GM19193 (cell line): ENCODE measurements around the gene ABCB6.

Source experiments
- POLR2A ChIP-seq: IDR thresholded peaks from 4 replicates; pipeline ENCODE4 v1.6.1; 2011; ENCODE audit not compliant: insufficient read depth, insufficient read length; ENCODE audit errors: extremely low read depth

ABCB6 gene

GRCh38 chr2:219172231-219173154 is 46.3 kb downstream of the ABCB6 start:
- TF ChIP-seq POLR2A: no peak

GRCh38 chr2:219171231-219171651 is 47.5 kb downstream of the ABCB6 start:
- TF ChIP-seq POLR2A: no peak

GRCh38 chr2:219169930-219170654 is 48.7 kb downstream of the ABCB6 start, which contains the start of gene SLC23A3:
TSS of gene SLC23A3 (minus strand) at chr2:219170029. CDS start at chr2:219169984, 45 bp downstream.
- no peak for TF ChIP-seq POLR2A

- TF ChIP-seq POLR2A: no peak
Measured at GRCh38 chr2:219168932-219169331, 49.8 kb downstream of the ABCB6 start.

GRCh38 chr2:219168526-219168925 is 50.2 kb downstream of the ABCB6 start:
- no peak for TF ChIP-seq POLR2A

GRCh38 chr2:219167997-219168396 is 50.8 kb downstream of the ABCB6 start:
- no peak for TF ChIP-seq POLR2A

GRCh38 chr2:219165058-219165911 is 53.5 kb downstream of the ABCB6 start:
- TF ChIP-seq POLR2A: no peak

GRCh38 chr2:219163156-219163555 is 55.6 kb downstream of the ABCB6 start:
- TF ChIP-seq POLR2A: no peak

GRCh38 chr2:219161097-219161496 is 57.7 kb downstream of the ABCB6 start:
- TF ChIP-seq POLR2A: no peak

GRCh38 chr2:219160186-219161017 is 58.4 kb downstream of the ABCB6 start, which contains the start of gene NHEJ1:
TSS of gene NHEJ1 (minus strand) at chr2:219160815. CDS start at chr2:219158362, 2,453 bp downstream.
- TF ChIP-seq POLR2A: peak; percentile 87
